ENCODE results near the gene XRCC3. TPM values are rescaled to one million over a fixed set of nuclear protein-coding genes. Genes with fewer than 3 reads are reported as not detected.

The XRCC3 gene
- total RNA-seq, 2 donors from 2014 or later, result 36.4 to 62.4 TPM

DNA sequence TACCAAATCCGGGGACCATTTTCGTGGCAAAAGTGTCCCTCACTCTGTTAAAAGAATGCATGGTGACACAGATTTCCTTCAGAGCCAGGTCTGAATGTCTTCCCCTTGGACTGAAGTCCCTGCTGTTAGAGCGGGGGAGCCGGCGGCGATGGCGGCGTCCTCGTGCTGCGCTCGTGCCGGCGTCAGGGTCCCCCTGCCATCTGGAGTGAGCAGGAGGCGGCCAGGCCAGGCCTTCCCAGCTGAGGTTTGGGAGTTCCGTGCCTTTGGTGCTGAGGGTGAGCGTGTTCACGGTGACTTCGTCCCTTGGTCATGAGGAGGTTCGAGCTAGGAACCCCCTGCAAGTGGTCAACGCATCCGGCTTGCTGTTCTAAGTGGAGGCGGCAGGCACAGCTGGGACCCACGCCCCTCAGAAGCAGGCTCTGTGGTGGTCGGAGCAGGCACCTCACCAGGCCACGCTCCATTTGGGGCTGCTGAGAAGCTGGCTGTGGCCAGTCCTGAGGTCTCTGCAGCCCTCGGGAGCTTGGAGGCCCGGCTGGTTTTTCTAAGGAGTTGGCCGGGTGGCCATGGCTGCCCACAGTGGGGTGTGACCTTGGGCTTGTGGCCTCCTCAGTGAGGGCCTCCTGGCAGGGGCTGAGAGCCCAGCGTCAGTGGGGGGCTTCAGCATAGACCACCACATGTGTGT lies 9.9 kb upstream of the XRCC3 start:
- no peaks in the 10 kb centered on the region for H3K27me3 Mint-ChIP-seq
- ATAC-seq (replicated peaks), result no peak
- no peak overlapping the region for H3K4me3 Mint-ChIP-seq
- peaks cover 14% of the 10 kb centered on the region for H3K4me1 Mint-ChIP-seq
- no peaks in the 10 kb centered on the region for H3K9me3 Mint-ChIP-seq
- H3K36me3 Mint-ChIP-seq (ENCODE audit: low read depth), result peaks cover 17% of the 10 kb centered on the region
- H3K27ac Mint-ChIP-seq, result no peak overlapping the region

DNA sequence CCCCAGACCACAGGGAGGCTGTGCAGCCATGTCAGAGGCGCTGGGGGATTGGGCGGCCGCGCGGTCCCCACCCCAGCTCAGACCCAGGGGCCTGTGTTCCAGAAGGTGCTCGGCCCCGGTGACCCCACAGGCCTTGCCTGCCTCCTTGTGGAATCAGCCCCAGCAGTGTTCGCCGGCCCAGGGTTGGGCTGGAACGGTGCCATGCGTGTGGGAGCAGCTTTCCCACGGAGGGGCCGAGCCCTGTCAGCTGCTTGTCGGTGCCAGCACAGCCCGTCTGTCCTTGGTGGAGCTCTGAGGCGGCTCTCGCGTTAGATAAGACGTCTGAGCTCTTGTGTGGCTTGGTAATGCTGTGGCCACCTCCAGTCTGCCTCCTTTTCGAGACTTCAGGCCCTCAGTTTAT lies 8.9 kb upstream of the XRCC3 start:
- Mint-ChIP-seq H3K36me3 (ENCODE audit: low read depth) (peaks cover 9% of the 10 kb centered on the region), H3K4me3 (no peak overlapping the region), H3K9me3 (no peaks in the 10 kb centered on the region), H3K27ac (no peak overlapping the region), H3K4me1 (peaks cover 17% of the 10 kb centered on the region), H3K27me3 (no peaks in the 10 kb centered on the region)
- ATAC-seq (replicated peaks), result no peak

DNA sequence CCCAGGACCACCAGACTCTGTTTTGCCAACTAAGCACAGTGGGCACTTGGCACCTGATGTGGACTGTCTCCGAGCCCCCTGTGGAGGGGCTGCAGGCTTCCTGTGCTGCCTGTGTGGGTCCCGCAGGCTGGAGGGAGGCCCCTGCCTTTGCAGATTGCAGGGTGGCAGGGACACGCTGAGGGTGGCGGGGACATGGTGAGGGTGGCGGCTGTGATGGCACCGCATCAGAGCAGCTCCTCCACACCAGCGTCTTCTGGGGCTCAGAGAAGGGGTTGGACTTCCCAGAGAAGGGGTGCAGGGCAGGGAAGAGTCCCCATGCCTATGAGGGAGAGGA lies 8.5 kb upstream of the XRCC3 start:
- no peak for ATAC-seq (replicated peaks)
- Mint-ChIP-seq H3K36me3 (ENCODE audit: low read depth) (peaks cover 5% of the 10 kb centered on the region), H3K27ac (no peak overlapping the region), H3K27me3 (no peaks in the 10 kb centered on the region), H3K4me1 (peaks cover 17% of the 10 kb centered on the region), H3K4me3 (no peak overlapping the region), H3K9me3 (no peaks in the 10 kb centered on the region)

DNA sequence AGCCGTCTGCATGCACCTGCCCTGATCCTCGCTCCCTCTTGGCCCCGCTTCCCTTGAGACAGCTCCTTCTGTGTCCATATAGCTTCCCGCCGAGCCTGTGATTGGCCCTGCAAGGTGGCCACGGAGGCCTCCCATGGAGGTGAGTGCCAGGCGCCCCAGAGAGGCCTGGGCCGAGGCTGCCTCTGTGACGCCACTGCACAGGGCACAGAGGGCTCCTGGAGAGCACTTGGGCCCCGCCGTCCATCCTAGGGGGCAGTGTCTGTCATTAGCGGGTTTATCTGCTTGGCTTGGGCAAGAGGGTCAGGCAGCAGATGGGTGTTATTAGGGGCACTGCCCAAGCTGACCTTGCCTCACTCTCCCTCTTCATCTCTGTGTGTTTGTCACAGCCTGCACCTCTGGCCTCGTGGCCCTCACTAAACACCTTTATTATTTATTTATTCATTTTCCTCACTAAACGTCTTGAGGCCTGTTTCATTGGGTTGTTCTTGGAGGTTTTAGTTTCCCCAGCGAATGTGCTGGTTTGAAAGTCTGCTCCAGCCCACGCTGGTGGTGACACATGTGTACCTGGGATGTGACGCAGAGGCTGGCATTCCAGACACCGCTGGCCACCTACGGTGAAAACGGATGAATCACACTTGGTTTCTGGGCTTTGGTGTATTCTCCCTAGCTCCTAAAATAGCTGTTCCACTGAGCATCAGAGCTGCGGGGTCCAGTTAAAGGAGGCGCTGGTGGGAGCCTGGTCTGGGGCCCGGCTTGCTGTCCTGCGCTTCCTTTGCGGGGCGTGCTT lies 6.3 kb upstream of the XRCC3 start:
- peaks cover 26% of the 10 kb centered on the region for H3K4me1 Mint-ChIP-seq
- peak overlapping the region; percentile 93 for H3K27ac Mint-ChIP-seq
- peak overlapping the region; percentile 79 for H3K4me3 Mint-ChIP-seq
- peaks cover 9% of the 10 kb centered on the region for H3K36me3 Mint-ChIP-seq (ENCODE audit: low read depth)
- H3K27me3 Mint-ChIP-seq, result no peaks in the 10 kb centered on the region
- no peaks in the 10 kb centered on the region for H3K9me3 Mint-ChIP-seq
- ATAC-seq (replicated peaks), result peak; percentile 98

DNA sequence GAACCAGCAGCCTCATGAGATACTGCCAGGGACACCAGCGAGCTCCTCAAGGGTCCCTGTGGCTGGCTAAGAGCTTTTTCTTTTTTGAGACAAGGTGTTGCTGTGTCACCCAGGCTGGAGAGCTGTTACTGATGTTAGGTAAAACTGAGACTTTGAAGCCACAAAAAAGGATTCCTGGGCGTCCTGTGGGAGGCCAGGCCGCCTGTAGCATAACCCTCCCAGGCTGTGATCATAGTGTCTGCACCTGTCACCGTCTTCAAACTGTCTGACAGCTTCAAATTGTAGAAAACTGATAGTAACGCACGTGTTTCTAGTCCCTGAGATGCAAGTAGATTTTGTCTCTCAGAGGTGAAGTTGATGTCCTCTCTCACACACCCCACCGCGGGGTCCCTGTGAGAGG lies 4.5 kb upstream of the XRCC3 start:
- Mint-ChIP-seq H3K4me3 (peak overlapping the region; percentile 4), H3K27ac (no peak overlapping the region)

DNA sequence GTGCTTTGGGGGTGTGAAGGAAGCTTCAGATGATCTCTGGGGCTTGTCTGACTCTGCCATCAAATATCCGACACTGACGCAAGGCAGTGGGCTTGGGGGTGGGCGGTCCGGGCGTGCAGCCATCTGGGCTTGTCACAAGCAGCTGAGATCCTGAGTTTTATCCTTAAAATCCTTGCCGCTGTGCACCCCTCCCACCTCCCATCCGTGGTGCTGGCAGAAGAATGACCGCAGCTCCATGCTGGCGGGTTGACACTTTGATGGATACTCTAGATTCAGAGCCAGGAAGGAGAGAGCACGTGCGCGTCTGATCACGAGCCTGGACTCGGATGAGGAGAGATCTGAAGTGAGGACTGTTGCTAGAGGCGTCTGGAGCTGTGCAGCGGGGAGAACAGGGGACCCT lies 3.3 kb upstream of the XRCC3 start:
- Mint-ChIP-seq H3K4me1 (peaks cover 35% of the 10 kb centered on the region), H3K9me3 (no peaks in the 10 kb centered on the region), H3K27me3 (no peaks in the 10 kb centered on the region), H3K27ac (no peak overlapping the region), H3K4me3 (no peak overlapping the region), H3K36me3 (ENCODE audit: low read depth) (peaks cover 16% of the 10 kb centered on the region)
- ATAC-seq (replicated peaks), result no peak

More for the DNA sequence above, 4.5 kb upstream of the XRCC3 start:
- H3K27me3 Mint-ChIP-seq, result no peaks in the 10 kb centered on the region
- H3K4me1 Mint-ChIP-seq, result peaks cover 29% of the 10 kb centered on the region
- no peaks in the 10 kb centered on the region for H3K9me3 Mint-ChIP-seq
- ATAC-seq (replicated peaks), result no peak
- peaks cover 16% of the 10 kb centered on the region for H3K36me3 Mint-ChIP-seq (ENCODE audit: low read depth)

DNA sequence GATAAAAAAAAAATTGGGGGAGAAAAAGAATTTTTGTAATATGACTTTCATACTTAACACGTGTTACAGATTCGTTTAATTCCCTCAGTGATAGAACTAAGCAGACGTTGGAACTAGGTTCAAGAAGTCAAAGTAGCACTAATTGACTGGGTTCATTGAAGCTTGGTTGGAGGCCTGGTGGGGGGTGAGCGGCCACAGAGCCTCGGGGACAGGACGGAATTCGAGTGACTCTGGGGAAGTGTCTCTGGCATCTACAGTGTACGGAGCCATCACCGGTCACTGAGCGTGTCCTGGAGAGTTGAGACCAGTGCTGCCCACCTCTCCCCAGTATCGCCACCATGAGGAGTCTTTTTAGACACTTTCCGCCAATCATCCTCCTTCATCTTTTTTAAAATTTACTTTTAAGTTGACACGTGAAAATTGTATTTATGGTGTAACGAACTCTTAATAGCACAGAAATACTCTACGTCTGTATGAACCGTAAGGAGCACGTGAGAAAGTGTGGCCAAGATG lies 1.7 kb upstream of the XRCC3 start:
- H3K9me3 Mint-ChIP-seq, result no peaks in the 10 kb centered on the region
- peak overlapping the region; percentile 56 for H3K27ac Mint-ChIP-seq
- peak overlapping the region; percentile 73 for H3K4me3 Mint-ChIP-seq
- H3K27me3 Mint-ChIP-seq, result no peaks in the 10 kb centered on the region
- peaks cover 23% of the 10 kb centered on the region for H3K36me3 Mint-ChIP-seq (ENCODE audit: low read depth)
- H3K4me1 Mint-ChIP-seq, result peaks cover 37% of the 10 kb centered on the region
- no peak for ATAC-seq (replicated peaks)

DNA sequence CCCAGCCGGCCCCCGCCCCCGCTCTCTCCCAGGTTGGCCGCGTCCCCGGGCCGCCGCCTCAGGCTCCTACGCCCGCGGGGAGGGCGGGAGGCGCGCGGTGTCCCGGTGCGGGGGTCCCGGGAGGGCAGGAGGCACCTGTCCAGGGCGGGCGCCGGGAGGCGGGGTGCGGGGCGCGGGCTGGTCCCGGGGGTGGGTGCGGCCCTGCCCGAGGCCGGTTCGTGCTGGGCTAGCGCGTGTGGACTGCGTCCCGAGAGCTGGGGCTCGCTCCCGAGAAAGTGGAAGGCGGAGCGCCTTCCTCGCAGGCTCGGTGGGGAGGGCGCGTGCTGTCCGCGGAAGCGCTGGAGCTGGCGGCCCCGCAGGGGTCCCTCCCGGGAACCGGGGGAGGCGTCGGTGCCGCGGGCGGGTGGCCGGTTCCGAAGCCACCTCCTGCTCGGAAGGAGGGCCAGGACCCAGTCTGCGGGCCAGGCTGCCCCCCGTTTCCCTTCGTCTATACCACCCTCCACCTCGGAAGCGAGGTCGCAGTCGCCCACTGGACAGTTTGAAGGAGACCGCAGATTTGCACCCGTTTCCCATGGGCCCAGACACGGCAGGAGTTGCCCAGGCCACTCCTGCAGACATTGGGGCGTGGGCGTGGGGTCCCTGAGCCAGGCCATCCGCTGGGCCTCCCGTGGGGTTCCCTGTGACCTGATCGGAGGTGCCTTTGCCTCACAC lies 995 bp upstream of the XRCC3 start:
- Mint-ChIP-seq H3K4me1 (peaks cover 30% of the 10 kb centered on the region), H3K9me3 (no peaks in the 10 kb centered on the region), H3K4me3 (peak overlapping the region; percentile 73), H3K36me3 (ENCODE audit: low read depth) (peaks cover 25% of the 10 kb centered on the region), H3K27ac (no peak overlapping the region), H3K27me3 (no peaks in the 10 kb centered on the region)
- no peak for ATAC-seq (replicated peaks)

DNA sequence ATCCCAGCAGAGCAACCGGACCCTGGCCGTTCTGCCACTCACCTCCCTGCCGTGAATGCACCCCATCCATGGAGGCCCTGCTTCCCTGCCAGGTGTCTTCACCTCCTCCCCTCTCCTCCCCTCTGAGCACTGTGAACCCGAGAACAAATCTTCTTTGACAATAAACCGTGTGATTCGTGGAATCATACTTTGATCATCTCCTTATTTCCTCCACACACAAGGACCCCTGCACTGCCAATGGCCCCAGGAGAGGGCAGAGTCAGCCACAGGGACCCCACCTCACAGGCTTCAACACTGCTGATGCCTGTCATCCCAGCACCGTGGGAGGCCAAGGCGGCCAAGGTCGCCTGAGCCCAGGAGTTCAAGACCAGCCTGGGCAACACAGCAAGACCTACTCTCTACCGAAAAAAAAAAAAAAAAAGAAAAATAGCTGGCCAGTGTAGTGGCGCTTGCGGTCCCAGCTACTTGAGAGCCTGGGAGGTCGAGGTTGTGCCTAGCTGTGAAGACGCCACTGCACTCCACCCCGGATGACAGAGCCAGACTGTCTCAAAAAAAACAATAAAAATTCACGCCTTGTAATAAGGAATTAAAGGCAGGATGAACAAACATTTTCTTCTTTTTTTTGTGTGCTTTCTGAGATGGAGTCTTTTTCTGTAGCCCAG lies 1.1 kb downstream of the XRCC3 start:
- H3K9me3 Mint-ChIP-seq, result no peaks in the 10 kb centered on the region
- ATAC-seq (replicated peaks), result no peak
- H3K36me3 Mint-ChIP-seq (ENCODE audit: low read depth), result peaks cover 39% of the 10 kb centered on the region
- peak overlapping the region; percentile 87 for H3K4me3 Mint-ChIP-seq
- peaks cover 22% of the 10 kb centered on the region for H3K4me1 Mint-ChIP-seq
- no peaks in the 10 kb centered on the region for H3K27me3 Mint-ChIP-seq
- H3K27ac Mint-ChIP-seq, result peak overlapping the region; percentile 95

DNA sequence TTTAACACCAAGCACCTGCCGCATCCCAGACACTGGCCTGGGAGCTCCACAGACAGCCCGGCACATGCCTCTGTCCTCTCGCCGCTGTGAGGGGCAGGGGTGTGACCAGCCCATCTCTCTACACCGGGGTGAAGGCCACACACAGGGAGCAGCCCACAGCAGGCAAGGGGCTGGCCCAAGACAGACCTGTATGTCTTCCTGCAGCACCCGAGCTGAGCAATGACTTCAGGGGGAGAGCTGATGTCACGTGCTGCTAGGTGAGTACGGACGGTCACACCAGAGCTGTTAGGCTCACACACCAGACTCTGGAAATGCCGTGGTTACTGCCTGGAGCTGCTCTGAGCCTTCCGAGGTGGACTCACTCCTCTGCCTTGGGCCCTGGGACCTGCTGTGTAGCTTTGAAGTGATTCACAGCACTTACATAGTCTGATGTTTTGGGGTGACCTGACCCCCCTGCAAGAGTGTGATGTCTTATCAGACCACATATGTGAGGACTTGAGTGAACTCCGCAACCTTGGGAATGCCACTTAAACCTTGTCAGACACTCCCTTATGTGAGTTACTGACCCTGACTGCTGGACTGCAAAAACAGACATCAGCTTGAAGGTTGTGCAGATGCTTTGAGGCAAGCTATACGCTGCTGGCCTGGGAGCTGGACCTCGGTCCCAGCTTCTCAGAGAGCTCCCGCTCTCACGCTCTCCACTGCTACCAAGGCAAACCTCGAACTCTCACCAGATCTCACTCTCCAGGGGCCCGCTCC lies 1.8 kb downstream of the XRCC3 start:
- Mint-ChIP-seq H3K36me3 (ENCODE audit: low read depth) (peaks cover 46% of the 10 kb centered on the region), H3K4me3 (peak overlapping the region; percentile 87), H3K4me1 (peaks cover 22% of the 10 kb centered on the region), H3K9me3 (no peaks in the 10 kb centered on the region), H3K27ac (peak overlapping the region; percentile 22), H3K27me3 (no peaks in the 10 kb centered on the region)
- ATAC-seq (replicated peaks), result no peak

DNA sequence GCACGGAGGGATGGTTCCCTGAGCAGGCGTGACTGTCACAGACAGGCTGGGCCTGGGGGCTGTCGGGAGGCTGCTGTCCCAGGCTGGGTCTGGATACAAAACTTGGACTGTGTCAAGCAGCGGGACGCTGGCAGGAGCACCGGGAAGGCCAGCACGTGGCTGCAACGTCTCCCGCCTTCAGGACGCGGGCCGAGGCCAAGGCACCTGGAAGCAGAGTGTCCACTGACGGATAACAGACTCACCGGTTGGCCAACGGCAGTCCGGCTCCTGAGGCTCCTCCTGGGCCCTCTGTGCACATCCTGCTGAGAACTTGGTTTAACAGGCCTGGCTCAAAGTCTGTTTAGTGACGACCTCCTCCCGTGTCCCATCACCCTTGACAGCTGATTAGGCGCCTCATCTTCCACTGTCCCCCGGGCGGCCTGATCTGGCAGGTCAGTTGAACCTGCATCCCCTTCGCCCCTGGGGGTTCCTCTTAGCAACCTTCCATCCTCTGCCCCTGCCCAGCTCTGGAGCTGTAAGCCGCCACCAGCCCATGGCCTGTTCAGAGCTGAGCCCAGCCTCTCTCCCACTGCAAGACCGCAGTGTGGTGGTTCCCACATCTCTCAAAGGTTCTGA lies 2.5 kb downstream of the XRCC3 start:
- no peak for ATAC-seq (replicated peaks)
- Mint-ChIP-seq H3K27me3 (no peaks in the 10 kb centered on the region), H3K27ac (peak overlapping the region; percentile 22), H3K4me1 (peaks cover 19% of the 10 kb centered on the region), H3K36me3 (ENCODE audit: low read depth) (peaks cover 53% of the 10 kb centered on the region), H3K4me3 (no peak overlapping the region), H3K9me3 (no peaks in the 10 kb centered on the region)

DNA sequence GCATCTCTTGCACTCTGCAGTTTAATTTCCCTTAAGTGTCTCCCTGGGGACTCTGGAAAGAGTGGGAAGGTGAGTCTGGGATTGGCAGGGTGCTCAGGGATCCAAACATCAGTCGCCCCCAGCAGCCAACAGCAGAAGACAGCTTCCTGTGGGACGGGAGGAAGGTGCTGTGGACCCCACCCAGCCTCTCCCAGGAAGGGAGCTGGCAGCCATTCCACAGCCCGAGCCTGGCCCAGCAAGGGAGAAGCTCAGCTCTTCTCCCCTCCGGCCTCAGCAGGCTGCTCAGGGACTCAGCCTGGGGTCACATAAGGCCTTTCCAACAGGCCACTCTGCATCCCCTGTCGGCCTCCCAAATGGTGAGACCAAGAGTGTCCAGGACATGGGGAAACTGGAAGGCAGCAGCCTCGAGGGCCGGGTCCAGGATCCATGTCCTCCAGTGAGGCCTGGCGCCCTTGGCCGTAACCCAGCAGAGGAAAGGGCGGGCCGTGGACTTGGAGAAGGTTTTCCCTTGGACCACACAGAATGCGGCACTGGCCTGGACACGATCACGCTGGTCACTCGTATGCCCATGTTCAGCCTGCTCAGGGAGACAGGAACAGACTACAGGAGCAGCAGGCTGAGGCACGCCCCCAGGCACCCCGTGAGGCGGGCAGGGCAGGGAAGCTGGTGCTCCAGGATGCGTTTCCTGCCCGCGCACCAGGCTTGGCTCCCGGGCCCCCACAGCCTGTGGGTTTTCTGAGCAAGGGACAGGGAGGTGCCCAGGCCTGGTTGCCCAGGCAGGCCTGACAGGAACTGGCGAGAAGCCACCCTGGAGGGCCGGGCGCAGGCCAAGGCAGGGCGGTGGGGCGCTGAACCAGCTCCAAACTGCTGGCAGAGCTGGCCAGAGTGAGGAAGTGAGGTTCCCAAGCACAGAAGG lies 3.5 kb downstream of the XRCC3 start:
- H3K4me3 Mint-ChIP-seq, result no peak overlapping the region
- no peaks in the 10 kb centered on the region for H3K27me3 Mint-ChIP-seq
- no peaks in the 10 kb centered on the region for H3K9me3 Mint-ChIP-seq
- H3K27ac Mint-ChIP-seq, result no peak overlapping the region
- H3K36me3 Mint-ChIP-seq (ENCODE audit: low read depth), result peaks cover 44% of the 10 kb centered on the region
- H3K4me1 Mint-ChIP-seq, result peaks cover 13% of the 10 kb centered on the region
- no peak for ATAC-seq (replicated peaks)
